GM12873 (cell line): ENCODE results near the gene ELOVL6.

ENCODE experiments used
- TF ChIP-seq, protein P1 (sequence below): IDR thresholded peaks from 2 replicates; pipeline ENCODE4 v1.5.1; 2012; ENCODE audit warnings: low read depth, mild to moderate bottlenecking, moderate library complexity, low read length, control low read depth; ENCODE audit not compliant: insufficient read depth; ENCODE audit errors: missing control alignments

ELOVL6 gene

DNA sequence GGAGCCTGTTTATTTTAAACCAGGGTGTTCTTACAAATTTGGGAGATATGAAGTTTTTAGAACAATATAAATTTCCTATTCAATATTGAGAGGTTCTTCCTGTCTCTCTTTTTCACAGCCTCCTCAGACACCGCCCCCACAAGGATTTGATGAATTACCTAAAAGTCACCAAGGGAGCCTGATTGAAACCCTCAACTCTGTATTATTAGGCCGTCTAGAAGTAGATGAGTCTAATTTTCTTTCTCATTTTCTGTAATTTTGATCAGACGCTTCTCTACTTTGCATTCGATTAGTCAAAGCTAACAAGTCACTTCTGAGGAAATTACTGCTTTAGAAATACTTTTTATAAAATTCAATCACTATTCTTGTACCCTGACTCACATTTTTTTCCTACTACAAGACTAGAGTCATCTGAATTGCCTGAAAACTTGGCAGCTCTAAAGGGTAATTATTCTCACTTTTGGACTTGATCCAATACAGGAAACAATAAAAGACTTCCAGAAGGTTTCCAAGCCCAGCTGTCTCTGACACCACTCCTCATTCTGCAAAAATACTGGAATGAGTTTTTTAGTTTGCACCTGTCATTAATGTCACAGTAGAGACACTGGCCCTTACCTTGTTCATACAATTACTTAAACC, 111.2 kb downstream of the ELOVL6 start:
- TF ChIP-seq, protein P1, sequence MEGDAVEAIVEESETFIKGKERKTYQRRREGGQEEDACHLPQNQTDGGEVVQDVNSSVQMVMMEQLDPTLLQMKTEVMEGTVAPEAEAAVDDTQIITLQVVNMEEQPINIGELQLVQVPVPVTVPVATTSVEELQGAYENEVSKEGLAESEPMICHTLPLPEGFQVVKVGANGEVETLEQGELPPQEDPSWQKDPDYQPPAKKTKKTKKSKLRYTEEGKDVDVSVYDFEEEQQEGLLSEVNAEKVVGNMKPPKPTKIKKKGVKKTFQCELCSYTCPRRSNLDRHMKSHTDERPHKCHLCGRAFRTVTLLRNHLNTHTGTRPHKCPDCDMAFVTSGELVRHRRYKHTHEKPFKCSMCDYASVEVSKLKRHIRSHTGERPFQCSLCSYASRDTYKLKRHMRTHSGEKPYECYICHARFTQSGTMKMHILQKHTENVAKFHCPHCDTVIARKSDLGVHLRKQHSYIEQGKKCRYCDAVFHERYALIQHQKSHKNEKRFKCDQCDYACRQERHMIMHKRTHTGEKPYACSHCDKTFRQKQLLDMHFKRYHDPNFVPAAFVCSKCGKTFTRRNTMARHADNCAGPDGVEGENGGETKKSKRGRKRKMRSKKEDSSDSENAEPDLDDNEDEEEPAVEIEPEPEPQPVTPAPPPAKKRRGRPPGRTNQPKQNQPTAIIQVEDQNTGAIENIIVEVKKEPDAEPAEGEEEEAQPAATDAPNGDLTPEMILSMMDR: no peak

DNA sequence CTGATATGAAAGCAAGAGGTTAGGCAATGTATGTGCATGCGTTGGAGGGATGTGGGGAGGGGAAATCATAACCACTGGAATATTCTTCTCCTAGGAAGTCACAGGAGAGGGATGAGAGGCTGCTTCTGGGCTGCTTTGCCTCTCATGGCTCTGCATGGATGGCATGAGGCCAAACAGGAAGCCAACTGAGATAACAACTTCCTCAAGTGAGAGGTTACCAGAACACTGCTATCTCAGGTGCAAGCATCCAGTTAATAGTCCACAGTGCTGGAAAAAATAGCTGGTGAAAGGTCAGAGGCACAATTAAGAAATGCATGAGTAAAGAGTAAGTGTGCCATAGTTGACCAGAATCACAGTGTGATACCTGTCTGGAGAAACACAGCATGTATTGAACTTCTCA, 113.3 kb downstream of the ELOVL6 start:
- TF ChIP-seq, protein P1: no peak

DNA sequence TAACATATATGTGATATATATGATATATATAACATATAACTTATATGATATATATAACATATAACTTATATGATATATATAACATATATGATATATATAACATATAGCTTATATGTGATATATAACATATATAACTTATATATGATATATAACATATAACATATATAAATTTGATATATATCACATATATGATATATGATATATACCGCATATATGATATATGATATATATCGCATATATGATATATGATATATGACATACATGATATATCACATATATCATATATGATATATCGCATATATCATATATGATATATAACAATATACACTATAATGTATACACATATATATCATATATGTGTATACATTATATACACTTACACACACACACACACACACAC, 114.3 kb downstream of the ELOVL6 start:
- TF ChIP-seq, protein P1: no peak

DNA sequence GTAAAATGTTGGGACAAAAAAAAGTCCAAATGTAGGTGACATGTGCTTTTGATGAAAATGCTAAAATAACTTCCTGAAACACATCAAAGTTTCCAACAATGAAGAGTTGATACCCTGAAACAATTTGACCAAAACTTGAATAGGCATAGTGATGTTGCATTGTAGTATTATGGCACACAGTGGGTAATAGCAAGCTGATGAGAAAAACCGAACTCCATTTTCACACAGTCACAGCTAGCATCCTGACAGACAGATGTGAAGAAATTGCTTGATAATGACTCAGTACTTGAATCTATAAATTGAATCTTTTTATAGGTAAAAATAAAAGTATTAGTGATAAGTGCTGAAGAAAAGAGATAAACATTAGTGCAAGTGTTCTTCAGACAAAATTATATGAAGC, 122.5 kb downstream of the ELOVL6 start:
- TF ChIP-seq, protein P1: no peak

DNA sequence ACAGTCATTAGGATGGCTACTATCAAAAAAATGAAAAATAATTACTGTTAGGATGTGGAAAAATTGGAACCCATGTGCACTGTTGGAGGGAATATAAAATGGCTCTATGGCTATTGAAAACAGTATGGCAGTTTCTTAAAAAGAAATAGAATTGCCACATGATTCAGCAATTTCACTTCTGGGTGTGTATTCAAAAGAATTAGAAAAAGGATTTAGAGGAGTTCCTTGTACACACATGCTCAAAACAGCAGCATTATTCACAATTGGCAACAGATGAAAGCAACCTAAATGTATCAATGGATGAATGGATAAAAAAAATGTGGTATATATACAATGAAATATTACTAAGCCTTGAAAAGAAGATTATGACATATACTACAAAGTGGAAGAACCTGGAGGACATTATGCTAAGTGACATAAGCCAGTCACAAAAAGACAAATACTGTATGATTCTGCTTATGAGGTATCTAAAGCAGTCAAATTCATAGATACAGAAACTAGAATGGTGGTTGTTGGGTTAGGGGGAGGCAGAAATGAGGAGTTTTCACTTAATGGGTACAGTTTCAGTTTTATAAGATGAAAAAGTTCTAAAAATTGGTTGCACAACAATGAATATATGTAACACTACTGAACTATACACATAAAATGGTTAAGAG, 123.2 kb downstream of the ELOVL6 start:
- TF ChIP-seq, protein P1: no peak

DNA sequence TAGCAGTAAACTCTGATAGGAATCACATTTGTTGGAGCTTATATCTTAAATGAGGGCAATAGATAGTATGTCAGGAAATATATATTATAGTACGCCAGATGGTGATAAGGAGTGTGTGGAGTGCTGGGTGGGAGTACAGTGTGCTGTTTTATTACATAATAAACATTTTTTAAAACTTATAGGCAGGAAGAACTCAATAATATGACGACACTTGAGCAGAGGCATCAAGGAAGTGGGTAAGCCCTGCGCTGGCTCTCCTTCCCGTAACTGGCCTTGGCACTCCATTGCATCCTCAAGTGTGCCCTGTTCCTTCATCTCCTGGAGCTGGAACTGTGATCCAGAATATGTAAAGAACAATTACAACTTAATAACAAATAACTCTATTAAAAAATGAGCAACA, 123.8 kb downstream of the ELOVL6 start:
- TF ChIP-seq, protein P1: no peak

DNA sequence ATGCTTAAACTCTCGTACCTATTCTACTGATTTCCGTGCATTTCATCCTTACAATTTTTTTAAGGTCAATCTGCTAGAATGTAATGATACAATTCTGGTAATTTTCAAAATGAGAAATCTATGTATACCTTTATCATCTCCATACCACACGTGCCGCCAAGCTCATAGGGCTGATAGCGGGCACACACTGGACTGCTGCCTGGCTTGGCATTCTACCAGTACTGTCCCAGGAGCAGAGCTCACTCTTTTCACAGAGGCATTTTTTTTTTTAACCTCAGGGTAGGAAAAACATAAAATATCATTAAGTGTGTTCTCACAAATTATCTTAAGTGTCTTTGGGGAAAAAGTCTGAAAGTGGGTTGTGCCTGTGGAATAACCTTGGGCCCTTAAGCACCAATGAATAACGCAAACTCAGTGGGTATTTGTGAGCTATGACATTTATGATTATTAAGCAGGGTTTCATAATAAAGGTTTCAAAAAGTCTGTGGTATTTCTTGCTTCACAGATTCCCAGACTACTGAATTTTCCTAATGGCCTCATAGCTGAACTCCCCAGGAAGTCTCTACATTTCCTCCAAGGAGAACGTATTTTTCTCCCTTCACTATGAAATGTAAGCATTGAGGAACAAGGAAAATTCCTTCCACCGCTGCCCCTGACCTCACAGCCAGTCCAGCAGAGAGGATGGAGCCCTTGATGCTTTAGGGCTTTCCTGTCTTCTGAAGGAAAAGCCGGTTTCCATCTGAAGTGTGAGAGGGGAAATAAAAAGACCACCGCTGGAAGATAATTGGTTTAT, 125.2 kb downstream of the ELOVL6 start:
- TF ChIP-seq, protein P1: no peak
